Measurements from ENCODE around the gene POLE. TPM values are rescaled to one million over a fixed set of nuclear protein-coding genes. Genes with fewer than 3 reads are reported as not detected.

Gene POLE
- total RNA-seq, 1 experiment from 2014 or later: 147 TPM

DNA sequence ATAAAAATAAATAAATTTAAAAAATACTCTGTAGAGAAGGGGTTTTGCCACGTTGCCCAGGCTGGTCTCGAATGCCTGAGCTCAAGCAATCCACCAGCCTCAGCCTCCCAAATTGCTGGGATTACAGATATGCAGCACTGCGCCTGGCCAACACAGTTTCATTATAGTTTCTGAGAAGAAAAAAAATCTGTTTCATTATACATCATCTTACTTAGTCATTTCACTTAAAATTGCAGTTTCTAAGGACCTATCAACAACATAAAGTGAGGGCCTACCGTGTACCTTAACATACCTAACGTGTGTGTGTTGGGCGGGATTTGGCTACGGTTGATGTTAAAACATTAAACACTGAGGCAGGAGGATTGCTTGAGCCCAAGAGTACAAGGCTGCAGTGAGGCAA, 40.3 kb downstream of the POLE start:
- H3K79me1 ChIP-seq (ENCODE audit: insufficient read depth, low read depth, low read length, poor library complexity, severe bottlenecking): no peaks in the 10 kb centered on the region
- no peaks in the 10 kb centered on the region for H3K23me2 ChIP-seq (ENCODE audit: insufficient read length, low read depth, low read length, poor library complexity, severe bottlenecking)
- no peaks in the 10 kb centered on the region for H3K9me3 Mint-ChIP-seq
- H4K5ac ChIP-seq (ENCODE audit: insufficient read length, low read depth, low read length): no peak overlapping the region
- H4K8ac ChIP-seq (replicated peaks; ENCODE audit: insufficient read length, low read depth, low read length): no peak overlapping the region
- H3K27ac Mint-ChIP-seq: no peak overlapping the region
- H2BK15ac ChIP-seq (ENCODE audit: low read depth, low read length): no peak overlapping the region
- no peak overlapping the region for H3T11ph ChIP-seq (ENCODE audit: low read length)
- no peaks in the 10 kb centered on the region for H3K4me1 Mint-ChIP-seq
- no peak overlapping the region for H3K27ac ChIP-seq (ENCODE audit: insufficient read length, low read depth, low read length)
- no peak overlapping the region for H4K91ac ChIP-seq (ENCODE audit: insufficient read length, low read depth, low read length)
- no peak overlapping the region for H2AK5ac ChIP-seq (ENCODE audit: insufficient read length, low read length)
- no peak overlapping the region for H3K18ac ChIP-seq (ENCODE audit: insufficient read length, low read depth, low read length)
- H3K79me2 ChIP-seq (ENCODE audit: insufficient read depth, low read length): peaks cover 2% of the 10 kb centered on the region; the same call in 1 of the 2 replicates
- H3K23ac ChIP-seq (ENCODE audit: insufficient read length, low read depth, low read length): no peak overlapping the region
- WGBS (ENCODE audit: extremely low coverage, insufficient read length, low lambda C conversion rate): no CpG with 5 or more reads among the region's 7 CpGs
- H2AFZ ChIP-seq (ENCODE audit: low read length): no peak overlapping the region
- no peak overlapping the region for H2BK12ac ChIP-seq (ENCODE audit: insufficient read length, low read depth, low read length)
- no peak overlapping the region for H2BK20ac ChIP-seq (ENCODE audit: low read depth, low read length, poor library complexity, severe bottlenecking)
- H3K4me3 Mint-ChIP-seq: no peak overlapping the region
- no peak overlapping the region for H3K4ac ChIP-seq (ENCODE audit: low read depth, low read length)
- peaks cover 39 to 87% (median 71%) of the 10 kb centered on the region in 3 experiments for H3K36me3 Mint-ChIP-seq (ENCODE audit: insufficient read depth in 1 of 3, low read depth in 3 of 3)
- DNase-seq: no peak
- no peak overlapping the region for H3K56ac ChIP-seq (ENCODE audit: insufficient read length, low read depth, low read length)
- H3K27me3 ChIP-seq (ENCODE audit: insufficient read depth, low read length): no peaks in the 10 kb centered on the region
- no peaks in the 10 kb centered on the region for H4K20me1 ChIP-seq (ENCODE audit: control insufficient read depth, insufficient read depth, insufficient read length)
- no peak overlapping the region for H3K14ac ChIP-seq (ENCODE audit: insufficient read depth, low read length)
- TF ChIP-seq CTCF (conservative IDR thresholded peaks at IDR 0.05): no peak
- no peaks in the 10 kb centered on the region for H3K4me1 ChIP-seq (ENCODE audit: insufficient read depth, low read length)
- no peak overlapping the region for H3K9ac ChIP-seq (ENCODE audit: extremely low read depth, insufficient read length, low read length)
- H2BK5ac ChIP-seq (ENCODE audit: insufficient read length, low read length): no peak overlapping the region
- no peak overlapping the region for H2BK120ac ChIP-seq (ENCODE audit: low read depth, low read length, poor library complexity, severe bottlenecking)
- H3K27me3 Mint-ChIP-seq (ENCODE audit: low read depth): no peaks in the 10 kb centered on the region
- H3K4me2 ChIP-seq (ENCODE audit: insufficient read depth, insufficient read length, low read length): no peak overlapping the region
- H3K9me3 ChIP-seq (ENCODE audit: control insufficient read depth, low read depth, low read length): no peaks in the 10 kb centered on the region

All from H9 (cell line).